ENCODE data around the gene CTAG2. TPM values are rescaled to one million over a fixed set of nuclear protein-coding genes. Genes with fewer than 3 reads are reported as not detected.

The CTAG2 gene
- total RNA-seq, 1 donor from 2014 or later, result not detected

DNA sequence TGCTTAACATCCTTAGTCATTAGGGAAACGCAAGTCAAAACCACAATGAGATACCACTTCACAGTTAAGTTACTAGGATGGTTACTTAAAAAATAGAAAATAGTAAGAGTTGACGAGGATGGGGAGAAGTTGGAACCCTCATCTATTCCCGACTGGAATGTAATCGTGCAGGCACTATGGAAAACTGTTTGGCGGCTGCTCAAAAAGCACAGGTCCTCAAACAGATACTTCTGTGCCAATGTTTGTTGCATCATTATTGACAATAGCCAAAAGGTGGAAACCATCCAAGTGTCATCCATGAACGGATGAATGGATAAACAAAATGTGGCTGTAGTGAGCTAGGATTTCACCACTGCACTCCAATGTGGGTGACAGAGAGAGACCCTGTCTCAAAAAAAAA lies 46.0 kb downstream of the CTAG2 start:
- intact Hi-C loops (cut with DNase I), result no loop called here
- no peaks in the 10 kb centered on the region for H3K36me3 ChIP-seq
- H3K4me1 ChIP-seq, result no peaks in the 10 kb centered on the region
- H3K27me3 ChIP-seq, result no peaks in the 10 kb centered on the region
- no peak overlapping the region for H3K27ac ChIP-seq
- no peaks in the 10 kb centered on the region for H3K9me3 ChIP-seq
- no peak for DNase-seq (ENCODE audit: extremely low spot score in 2 of 2)
- H3K4me3 ChIP-seq, result no peak overlapping the region
- TF ChIP-seq, protein P1, sequence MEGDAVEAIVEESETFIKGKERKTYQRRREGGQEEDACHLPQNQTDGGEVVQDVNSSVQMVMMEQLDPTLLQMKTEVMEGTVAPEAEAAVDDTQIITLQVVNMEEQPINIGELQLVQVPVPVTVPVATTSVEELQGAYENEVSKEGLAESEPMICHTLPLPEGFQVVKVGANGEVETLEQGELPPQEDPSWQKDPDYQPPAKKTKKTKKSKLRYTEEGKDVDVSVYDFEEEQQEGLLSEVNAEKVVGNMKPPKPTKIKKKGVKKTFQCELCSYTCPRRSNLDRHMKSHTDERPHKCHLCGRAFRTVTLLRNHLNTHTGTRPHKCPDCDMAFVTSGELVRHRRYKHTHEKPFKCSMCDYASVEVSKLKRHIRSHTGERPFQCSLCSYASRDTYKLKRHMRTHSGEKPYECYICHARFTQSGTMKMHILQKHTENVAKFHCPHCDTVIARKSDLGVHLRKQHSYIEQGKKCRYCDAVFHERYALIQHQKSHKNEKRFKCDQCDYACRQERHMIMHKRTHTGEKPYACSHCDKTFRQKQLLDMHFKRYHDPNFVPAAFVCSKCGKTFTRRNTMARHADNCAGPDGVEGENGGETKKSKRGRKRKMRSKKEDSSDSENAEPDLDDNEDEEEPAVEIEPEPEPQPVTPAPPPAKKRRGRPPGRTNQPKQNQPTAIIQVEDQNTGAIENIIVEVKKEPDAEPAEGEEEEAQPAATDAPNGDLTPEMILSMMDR (IDR thresholded peaks at IDR 0.05), result no peak
- TF ChIP-seq POLR2AphosphoS5 (IDR thresholded peaks at IDR 0.05; ENCODE audit: insufficient read depth in 1 of 2, low read depth in 1 of 2), result no peak
- TF ChIP-seq POLR2A (IDR thresholded peaks at IDR 0.05), result no peak

DNA sequence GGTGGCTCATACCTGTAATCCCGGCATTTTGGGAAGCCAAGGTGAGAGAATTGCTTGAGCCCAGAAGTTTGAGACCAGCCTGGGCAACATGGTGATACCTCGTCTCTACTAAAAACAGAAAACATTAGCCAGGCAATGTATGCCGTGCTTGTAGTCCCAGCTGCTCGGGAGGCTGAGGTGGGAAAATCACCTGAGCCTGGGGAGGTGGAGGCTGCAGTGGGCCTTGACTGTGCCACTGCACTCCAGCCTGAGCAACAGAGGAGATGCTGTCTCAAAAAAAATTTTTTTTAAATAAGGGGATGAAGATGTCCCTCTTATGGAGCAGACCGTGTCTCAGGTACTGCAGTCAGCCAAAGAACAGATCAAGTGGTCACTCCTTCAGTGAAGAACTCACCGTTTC lies 47.8 kb downstream of the CTAG2 start:
- Histone ChIP-seq H3K9me3 (no peaks in the 10 kb centered on the region), H3K27me3 (no peaks in the 10 kb centered on the region), H3K4me1 (no peaks in the 10 kb centered on the region), H3K27ac (no peak overlapping the region), H3K36me3 (no peaks in the 10 kb centered on the region), H3K4me3 (no peak overlapping the region)
- intact Hi-C loops (cut with DNase I), result no loop called here
- DNase-seq (ENCODE audit: extremely low spot score in 2 of 2), result no peak
- no peak for TF ChIP-seq POLR2AphosphoS5 (IDR thresholded peaks at IDR 0.05; ENCODE audit: insufficient read depth in 1 of 2, low read depth in 1 of 2)
- TF ChIP-seq, protein P1 (IDR thresholded peaks at IDR 0.05), result no peak

DNA sequence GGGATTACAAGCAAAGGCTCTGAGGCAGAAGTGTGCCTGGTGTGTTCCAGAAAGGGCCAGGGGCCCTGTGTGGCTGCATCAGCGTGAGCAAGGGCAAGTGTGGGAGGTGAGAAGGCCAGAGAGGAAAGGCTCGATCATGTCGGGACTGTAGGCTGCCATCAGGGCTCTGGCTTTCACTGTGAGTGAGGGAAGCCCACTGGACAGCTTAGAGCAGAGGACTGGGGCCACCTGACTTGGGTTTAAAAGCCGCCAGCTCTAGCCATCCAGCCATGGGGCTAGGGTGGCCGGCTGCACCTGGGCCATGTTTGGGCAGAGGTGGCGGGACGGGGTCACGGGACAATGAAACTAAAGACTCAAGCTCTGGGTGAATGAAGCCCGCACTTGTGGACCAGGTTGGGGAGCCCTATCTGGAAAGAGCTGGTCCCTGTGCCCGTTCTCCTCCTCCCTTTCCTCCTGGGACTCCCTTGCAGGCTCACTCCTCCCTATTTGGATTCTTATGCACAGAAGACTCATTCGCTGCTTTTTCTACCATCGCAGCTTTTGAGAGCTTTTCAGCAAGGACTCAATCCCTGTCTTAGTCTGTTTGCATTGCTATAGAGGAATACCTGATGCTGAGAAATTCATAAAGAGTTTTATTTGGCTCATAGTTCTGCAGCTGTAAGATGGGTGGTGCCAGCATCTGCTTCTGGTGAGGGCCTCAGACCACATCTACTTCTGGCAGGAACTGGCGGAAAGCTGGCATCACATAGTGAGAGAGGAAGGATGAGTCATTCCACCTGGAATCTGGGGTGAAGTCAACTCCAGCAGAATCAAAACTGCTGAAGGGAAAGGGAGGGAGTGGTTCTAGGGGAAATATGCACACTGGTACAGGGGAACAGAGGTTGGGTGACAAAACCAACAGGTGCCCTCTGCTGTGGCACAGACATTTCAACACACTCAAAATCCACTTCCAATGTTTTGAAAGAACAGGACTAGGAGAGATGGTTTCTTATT lies 49.6 kb downstream of the CTAG2 start:
- H3K4me3 ChIP-seq, result no peak overlapping the region
- intact Hi-C loops (cut with DNase I), result no loop called here
- H3K36me3 ChIP-seq, result no peaks in the 10 kb centered on the region
- H3K9me3 ChIP-seq, result no peaks in the 10 kb centered on the region
- no peaks in the 10 kb centered on the region for H3K27me3 ChIP-seq
- no peak for DNase-seq (ENCODE audit: extremely low spot score in 2 of 2)
- TF ChIP-seq, protein P1 (IDR thresholded peaks at IDR 0.05), result no peak
- TF ChIP-seq POLR2AphosphoS5 (IDR thresholded peaks at IDR 0.05; ENCODE audit: insufficient read depth in 1 of 2, low read depth in 1 of 2), result no peak
- TF ChIP-seq POLR2A (IDR thresholded peaks at IDR 0.05), result no peak
- H3K27ac ChIP-seq, result no peak overlapping the region
- H3K4me1 ChIP-seq, result no peaks in the 10 kb centered on the region

DNA sequence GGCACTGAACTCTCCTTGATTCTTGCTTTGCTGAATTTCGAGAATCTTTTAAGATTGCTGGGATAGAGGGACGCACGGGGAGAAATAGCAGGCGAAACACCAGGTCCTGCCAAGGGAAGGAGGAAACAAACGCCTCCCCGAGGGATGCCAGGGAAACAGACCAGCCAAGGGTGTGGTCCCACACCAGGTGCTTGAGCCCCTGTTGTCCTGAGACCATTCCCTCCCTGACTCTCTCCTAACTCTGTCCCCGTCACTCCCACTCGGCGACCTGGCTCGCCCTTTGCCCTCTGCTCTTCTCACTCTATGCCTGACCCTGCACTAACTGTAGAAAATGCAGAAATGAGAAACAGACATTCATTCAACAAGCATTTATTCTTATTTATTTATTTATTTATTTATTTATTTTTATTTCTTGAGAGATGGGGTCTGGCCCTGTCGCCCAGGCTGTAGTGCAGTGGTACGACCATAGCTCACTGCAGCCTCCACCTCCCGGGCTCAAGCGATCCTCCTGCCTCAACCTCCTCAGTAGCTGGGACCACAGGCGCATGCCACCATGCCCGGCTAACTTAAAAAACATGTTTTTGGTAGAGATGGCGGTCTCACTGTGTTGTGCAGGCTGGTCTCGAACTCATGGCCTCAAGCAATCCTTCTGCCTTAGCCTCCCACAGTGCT lies 50.5 kb downstream of the CTAG2 start:
- intact Hi-C loops (cut with DNase I), result no loop called here
- Histone ChIP-seq H3K27me3 (no peaks in the 10 kb centered on the region), H3K27ac (no peak overlapping the region), H3K36me3 (no peaks in the 10 kb centered on the region), H3K4me3 (no peak overlapping the region), H3K9me3 (no peaks in the 10 kb centered on the region), H3K4me1 (no peaks in the 10 kb centered on the region)
- DNase-seq (ENCODE audit: extremely low spot score in 2 of 2), result no peak
- TF ChIP-seq POLR2A (IDR thresholded peaks at IDR 0.05) (no peak), POLR2AphosphoS5 (IDR thresholded peaks at IDR 0.05; ENCODE audit: insufficient read depth in 1 of 2, low read depth in 1 of 2) (no peak)
- TF ChIP-seq, protein P1 (IDR thresholded peaks at IDR 0.05), result no peak

Data from vagina (tissue), 2 donors.